ENCODE measurements around the gene CWC25. TPM values are rescaled to one million over a fixed set of nuclear protein-coding genes. Genes with fewer than 3 reads are reported as not detected.

The CWC25 gene
- total RNA-seq, 1 donor from 2014 or later: 38.3 TPM

GRCh38 chr17:38779965-38780752 is 45.0 kb downstream of the CWC25 start:
- H3K4me3 Mint-ChIP-seq: no peak overlapping the region
- H3K9me3 Mint-ChIP-seq: no peaks in the 10 kb centered on the region
- POLR2A ChIA-PET: no interaction called here
- intact Hi-C loops (cut with micrococcal nuclease): no loop called here
- CTCF ChIA-PET: interaction anchor here (1.4 kb wide), 1 partner anchor 45 kb away, joined by 3 read pairs; no protein-coding TSS in a partner anchor
- ATAC-seq (ENCODE audit: low read depth) (no peak), DNase-seq (no peak)
- no peaks in the 10 kb centered on the region for H3K4me1 Mint-ChIP-seq
- H3K36me3 Mint-ChIP-seq (ENCODE audit: low read depth): peaks cover 85% of the 10 kb centered on the region
- TF ChIP-seq CTCF (IDR thresholded peaks at IDR 0.05): no peak
- no peak overlapping the region for H3K27ac Mint-ChIP-seq
- H3K27me3 Mint-ChIP-seq: no peaks in the 10 kb centered on the region

- Mint-ChIP-seq H3K4me3 (no peak overlapping the region), H3K27me3 (no peaks in the 10 kb centered on the region), H3K9me3 (no peaks in the 10 kb centered on the region), H3K36me3 (ENCODE audit: low read depth) (peaks cover 89% of the 10 kb centered on the region), H3K27ac (no peak overlapping the region), H3K4me1 (no peaks in the 10 kb centered on the region)
- CTCF ChIA-PET: no interaction called here
- intact Hi-C loops (cut with micrococcal nuclease): no loop called here
- TF ChIP-seq CTCF (IDR thresholded peaks at IDR 0.05): no peak
- POLR2A ChIA-PET: no interaction called here
- ATAC-seq (ENCODE audit: low read depth) (no peak), DNase-seq (no peak)
These were observed 47.4 kb downstream of the CWC25 start for GRCh38 chr17:38777641-38778250.

- intact Hi-C loops (cut with micrococcal nuclease): no loop called here
- Mint-ChIP-seq H3K4me1 (no peaks in the 10 kb centered on the region), H3K9me3 (no peaks in the 10 kb centered on the region), H3K4me3 (no peak overlapping the region), H3K27me3 (no peaks in the 10 kb centered on the region), H3K36me3 (ENCODE audit: low read depth) (peaks cover 87% of the 10 kb centered on the region), H3K27ac (no peak overlapping the region)
- ATAC-seq (ENCODE audit: low read depth): no peak
- no peak for TF ChIP-seq CTCF (IDR thresholded peaks at IDR 0.05)
- POLR2A ChIA-PET: no interaction called here
- DNase-seq: no peak
- CTCF ChIA-PET: no interaction called here
These were observed 51.9 kb downstream of the CWC25 start for GRCh38 chr17:38773258-38773657.

GRCh38 chr17:38768417-38768816 is 56.7 kb downstream of the CWC25 start:
- no peaks in the 10 kb centered on the region for H3K9me3 Mint-ChIP-seq
- intact Hi-C loops (cut with micrococcal nuclease): no loop called here
- peaks cover 96% of the 10 kb centered on the region for H3K36me3 Mint-ChIP-seq (ENCODE audit: low read depth)
- no peak overlapping the region for H3K4me3 Mint-ChIP-seq
- ATAC-seq (ENCODE audit: low read depth) (no peak), DNase-seq (no peak)
- ChIA-PET CTCF (no interaction called here), POLR2A (interaction anchor here (0.6 kb wide), 1 partner anchor 1230 kb away, joined by 3 read pairs; no protein-coding TSS in a partner anchor)
- no peaks in the 10 kb centered on the region for H3K27me3 Mint-ChIP-seq
- H3K27ac Mint-ChIP-seq: no peak overlapping the region
- H3K4me1 Mint-ChIP-seq: no peaks in the 10 kb centered on the region
- no peak for TF ChIP-seq CTCF (IDR thresholded peaks at IDR 0.05)

GRCh38 chr17:38766341-38766740 is 58.8 kb downstream of the CWC25 start:
- TF ChIP-seq CTCF (IDR thresholded peaks at IDR 0.05): no peak
- peaks cover 96% of the 10 kb centered on the region for H3K36me3 Mint-ChIP-seq (ENCODE audit: low read depth)
- no peak for ATAC-seq (ENCODE audit: low read depth)
- ChIA-PET CTCF (no interaction called here), POLR2A (no interaction called here)
- no peaks in the 10 kb centered on the region for H3K9me3 Mint-ChIP-seq
- no peak for DNase-seq
- H3K27me3 Mint-ChIP-seq: no peaks in the 10 kb centered on the region
- H3K27ac Mint-ChIP-seq: no peak overlapping the region
- H3K4me1 Mint-ChIP-seq: no peaks in the 10 kb centered on the region
- H3K4me3 Mint-ChIP-seq: no peak overlapping the region
- intact Hi-C loops (cut with micrococcal nuclease): no loop called here
